GM19238 (cell line): ENCODE measurements around the gene LYPD8.
"Not testable (repeated sequence)": the region's sequence is repeated elsewhere in the genome, so short reads cannot be mapped to it uniquely, and the experiment has no call there.

ENCODE experiments used
- DNase-seq: peaks from one replicate; pipeline ENCODE4 v3.0.0; 2011; ENCODE audit warnings: low spot score; ENCODE audit not compliant: insufficient read length

LYPD8 gene, protein sequence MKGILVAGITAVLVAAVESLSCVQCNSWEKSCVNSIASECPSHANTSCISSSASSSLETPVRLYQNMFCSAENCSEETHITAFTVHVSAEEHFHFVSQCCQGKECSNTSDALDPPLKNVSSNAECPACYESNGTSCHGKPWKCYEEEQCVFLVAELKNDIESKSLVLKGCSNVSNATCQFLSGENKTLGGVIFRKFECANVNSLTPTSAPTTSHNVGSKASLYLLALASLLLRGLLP

DNA sequence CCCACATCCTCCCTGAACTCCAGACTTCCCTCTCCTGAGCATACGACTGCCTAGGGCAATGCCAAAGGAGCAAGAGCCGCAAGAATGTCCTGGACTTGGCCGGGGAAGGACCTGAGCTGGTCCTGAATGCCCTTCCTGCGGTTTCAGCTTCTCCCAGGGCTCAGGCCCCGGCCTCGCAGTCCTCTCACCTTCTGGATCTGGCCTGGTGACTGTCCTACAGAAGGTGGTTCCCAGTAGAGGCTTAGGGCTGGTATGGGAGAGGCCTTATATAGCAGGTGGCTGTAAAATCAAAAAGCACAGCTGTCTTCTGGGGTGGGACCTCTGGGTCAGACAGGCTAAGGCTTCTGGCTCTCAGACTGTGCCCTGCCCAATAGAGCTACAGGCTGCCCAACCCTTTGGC, at the start of gene LYPD8:
TSS of gene LYPD8 (minus strand) at position 243 of the 400 bp plus-strand sequence. CDS start 4,678 bp downstream, outside the sequence.
- DNase-seq, result no peak

DNA sequence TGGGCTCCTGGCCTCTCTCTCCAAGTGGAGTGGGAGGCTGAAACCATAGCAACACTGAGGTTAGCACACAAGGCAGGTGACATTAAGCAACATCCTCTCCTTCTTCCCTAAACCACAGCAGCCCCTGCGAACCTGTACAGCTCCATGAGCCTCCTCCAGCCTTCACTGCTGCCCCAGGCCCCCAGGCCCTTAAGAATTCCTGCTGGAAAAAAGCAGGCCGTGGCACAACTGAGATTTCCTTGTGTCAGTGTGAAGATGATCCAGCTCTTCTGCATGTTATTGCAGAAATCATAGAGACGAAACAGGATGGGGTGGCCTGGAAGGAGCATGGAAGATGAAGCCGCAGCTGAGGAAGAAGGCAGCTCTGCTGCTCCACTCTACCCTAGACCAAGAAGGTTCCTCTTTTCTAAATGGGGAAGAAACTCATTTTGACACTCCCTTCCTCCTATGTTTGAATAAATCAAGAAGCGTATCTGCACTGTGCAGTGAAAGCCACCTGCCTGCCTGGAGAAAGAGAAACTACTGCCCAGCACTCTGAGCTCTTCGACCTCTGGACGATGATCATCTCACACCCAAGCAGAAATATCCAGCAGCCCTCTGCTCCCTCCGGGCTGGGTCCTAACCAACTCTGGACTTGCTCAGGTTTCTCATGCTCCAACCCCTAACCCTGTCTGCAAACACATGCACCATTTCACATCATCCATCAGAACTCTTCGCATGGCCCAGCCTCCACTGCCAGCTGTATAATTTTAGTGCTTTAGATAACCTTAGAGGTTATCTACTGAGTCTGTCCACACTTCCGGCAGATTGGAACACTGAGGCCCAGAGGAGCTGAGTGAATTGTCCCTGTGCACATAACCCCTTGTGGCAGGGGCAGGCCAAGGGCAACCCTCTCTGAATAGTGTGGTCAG, 49.5 kb upstream of the LYPD8 start:
- peak; percentile 66 for DNase-seq

DNA sequence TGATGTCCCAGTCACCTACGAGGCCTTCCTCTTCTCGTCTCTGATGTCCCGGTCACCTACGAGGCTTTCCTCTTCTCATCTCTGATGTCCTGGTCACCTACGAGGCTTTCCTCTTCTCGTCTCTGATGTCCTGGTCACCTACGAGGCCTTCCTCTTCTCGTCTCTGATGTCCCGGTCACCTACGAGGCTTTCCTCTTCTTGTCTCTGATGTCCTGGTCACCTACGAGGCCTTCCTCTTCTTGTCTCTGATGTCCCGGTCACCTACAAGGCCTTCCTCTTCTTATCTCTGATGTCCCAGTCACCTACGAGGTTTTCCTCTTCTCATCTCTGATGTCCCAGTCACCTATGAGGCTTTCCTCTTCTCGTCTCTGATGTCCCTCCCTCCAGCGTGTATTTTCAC, 47.9 kb upstream of the LYPD8 start:
- not testable (repeated sequence) for DNase-seq

DNA sequence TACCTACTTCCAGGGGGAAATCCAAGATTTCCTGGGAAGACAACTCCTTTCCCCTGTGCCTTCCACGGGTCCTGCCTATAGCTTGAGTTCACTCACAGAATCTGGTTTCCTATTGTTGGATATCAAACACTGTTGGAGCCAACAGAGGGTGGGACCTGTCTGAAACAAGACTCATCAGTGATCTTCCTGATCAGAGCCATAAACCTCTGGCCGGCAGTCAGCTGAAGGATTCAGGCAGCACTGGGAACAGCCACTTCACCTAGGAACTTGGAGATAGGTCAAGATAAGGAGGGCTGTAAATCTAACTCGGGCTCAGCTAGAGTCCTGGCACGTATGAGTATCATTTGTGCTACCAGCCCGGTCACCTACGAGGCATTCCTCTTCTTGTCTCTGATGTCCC, 46.9 kb upstream of the LYPD8 start:
- DNase-seq, result no peak

DNA sequence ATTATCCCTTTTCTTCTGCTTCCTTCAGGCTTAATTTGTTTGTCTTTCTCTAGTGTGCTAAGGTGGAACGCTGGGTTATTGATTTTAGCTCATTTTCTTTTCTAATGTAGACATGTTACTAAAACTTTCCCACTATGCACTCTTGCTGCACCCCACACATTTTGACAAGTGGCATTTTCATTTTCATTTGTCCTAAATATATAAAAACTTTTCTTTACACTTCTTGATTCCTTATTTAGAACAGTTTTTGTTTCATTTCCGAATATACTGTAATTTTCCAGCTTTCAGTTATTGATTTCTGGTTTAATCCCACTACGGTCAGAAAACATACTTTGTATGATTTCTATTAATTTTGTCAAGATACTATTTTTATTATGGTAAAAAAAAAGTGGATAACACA, 44.9 kb upstream of the LYPD8 start:
- DNase-seq, result no peak

DNA sequence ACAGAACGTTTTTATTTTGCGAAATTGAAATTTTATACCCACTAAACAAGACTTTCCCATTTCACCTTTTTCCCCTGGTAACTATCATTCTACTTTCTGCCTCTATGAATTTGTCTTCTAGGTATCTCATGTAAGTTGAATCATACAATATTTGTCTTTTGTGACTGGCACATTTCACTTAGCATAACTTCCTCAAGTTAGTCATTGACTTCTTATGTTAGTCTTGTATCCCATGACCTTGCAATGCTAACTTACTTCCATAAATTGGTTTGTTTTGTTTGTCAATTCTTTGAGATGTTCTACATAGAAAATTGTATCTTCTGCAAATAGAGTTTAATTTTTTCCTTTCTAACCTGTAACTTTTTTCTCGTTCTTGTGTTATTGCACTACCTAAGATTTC, 43.2 kb upstream of the LYPD8 start:
- no peak for DNase-seq

DNA sequence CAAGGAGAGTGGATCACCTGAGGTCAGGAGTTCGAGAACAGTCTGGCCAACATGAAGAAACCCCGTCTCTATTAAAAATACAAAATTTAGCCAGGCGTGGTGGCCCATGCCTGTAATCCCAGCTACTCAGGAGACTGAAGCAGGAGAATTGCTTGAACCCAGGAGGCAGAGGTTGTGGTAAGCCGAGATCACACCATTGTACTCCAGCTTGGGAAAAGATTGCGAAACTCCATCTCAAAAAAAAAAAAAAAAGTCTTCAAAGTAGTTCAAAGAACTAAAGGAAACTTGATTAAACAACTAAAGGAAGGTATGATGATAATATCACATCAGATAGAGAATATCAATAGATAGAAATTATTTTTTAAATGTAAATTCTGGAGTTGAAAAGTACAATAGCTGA, 39.1 kb upstream of the LYPD8 start:
- not testable (repeated sequence) for DNase-seq

DNA sequence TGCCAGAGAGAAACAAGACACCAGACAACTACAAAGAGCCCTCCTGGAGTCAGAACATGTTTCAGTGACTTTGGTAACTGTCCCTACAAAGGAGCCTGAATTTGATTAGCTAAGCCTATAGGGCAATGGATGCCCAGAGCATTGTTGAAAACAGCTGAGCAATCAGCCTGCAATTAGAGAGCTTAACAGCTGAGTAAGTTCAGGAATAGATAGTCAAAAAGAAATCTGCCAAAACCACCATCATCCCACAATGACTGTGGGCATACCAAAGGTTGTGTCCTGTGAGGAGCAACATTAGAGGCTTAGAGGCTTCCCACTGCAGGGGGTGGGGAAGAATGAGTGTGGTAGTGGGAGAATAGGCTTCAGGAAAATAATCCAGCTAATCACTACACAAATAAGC, 38.0 kb upstream of the LYPD8 start:
- no peak for DNase-seq

DNA sequence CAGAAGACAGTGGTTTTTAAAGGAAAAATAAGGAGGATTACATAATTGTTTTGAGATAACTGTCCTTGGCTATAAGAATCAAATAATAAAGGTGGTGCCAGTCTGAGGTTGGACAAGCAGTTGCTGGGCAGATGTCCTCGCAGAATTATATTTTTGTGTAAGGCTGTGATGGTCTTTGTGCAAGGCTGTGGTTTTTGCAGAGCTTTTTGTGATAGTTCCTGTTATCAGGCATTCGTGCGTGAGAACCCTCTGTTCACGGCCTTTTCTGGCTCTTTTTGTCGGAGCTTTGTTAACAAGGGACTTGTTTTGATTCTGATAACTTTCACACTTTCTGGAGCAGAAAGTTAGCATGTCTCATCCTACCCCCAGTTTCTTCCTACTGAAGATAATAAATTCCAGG, 36.8 kb upstream of the LYPD8 start:
- DNase-seq, result no peak

DNA sequence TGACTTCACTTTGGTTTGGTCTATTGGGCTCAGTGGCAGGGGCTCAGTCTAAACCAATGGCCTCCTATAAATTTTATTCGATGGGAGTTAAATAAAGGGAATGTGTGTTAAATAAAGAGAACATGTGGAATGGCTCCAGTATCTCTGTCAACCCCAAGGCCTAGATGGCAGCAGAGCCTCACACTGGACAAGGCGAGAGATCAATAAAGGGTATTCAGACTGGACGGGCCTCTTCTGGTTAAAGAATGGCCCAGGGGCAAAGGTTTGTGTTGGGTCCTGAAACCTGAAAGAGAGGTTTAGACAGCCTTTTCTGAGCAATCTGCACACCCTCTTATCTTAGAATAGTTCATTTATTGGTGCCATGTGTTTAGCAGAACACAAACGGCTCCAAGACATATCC, 35.5 kb upstream of the LYPD8 start:
- DNase-seq, result no peak

DNA sequence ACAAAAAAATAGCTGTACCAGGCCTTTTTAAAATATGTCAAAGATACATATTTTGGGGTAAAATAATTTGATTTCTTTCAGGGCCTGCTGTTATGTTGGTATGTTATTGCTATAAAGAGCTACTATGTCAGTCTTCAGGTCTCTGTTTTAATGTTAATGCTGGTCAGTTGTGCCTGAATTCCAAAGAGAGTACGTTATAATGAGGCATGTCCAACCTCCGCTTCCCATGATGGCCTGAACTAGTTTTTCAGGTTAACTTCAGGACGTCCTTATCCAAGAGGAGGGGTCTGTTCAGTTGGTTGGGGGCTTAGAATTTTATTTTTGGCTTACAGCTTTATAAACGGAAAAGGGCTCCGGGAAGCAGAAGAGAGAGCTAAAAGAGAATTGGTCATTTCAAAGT, 34.9 kb upstream of the LYPD8 start:
- DNase-seq, result no peak

DNA sequence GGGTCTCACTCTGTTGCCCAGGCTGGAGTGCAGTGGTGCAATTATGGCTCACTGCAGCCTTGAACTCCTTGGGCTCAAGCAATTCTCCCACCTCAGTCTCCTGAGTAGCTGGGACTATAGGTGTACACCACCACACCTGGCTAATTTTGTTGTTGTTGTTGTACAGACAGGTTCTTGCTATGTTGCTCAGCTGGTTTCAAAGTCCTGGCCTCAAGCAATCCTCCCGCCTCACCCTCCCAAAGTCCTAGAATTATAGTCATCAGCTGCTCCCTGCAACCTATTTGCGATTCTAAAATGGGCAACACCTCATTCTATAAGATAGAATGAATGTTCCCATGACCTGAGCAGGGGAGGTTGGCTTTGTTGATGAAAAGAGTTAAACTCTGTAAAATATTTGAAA, 33.8 kb upstream of the LYPD8 start:
- not testable (repeated sequence) for DNase-seq

DNA sequence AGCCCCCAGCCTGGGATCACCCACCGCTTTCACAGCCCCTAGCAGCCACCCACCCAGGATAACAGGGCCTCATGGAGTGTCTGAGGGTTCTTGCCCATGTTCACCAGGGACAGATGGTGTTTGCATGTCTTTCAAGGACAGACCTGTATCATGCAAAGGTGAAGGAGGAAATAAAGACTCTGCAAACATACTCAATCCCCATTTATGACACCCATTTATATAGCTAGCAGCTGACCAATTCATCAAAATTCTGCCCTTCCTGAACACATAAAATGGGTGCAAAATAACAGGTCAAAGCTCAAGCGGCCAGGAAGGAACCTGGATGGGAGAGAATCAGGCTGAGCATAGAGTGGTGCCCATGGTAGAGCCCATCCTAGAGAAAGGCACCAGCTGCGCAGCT, 32.8 kb upstream of the LYPD8 start:
- DNase-seq, result no peak

DNA sequence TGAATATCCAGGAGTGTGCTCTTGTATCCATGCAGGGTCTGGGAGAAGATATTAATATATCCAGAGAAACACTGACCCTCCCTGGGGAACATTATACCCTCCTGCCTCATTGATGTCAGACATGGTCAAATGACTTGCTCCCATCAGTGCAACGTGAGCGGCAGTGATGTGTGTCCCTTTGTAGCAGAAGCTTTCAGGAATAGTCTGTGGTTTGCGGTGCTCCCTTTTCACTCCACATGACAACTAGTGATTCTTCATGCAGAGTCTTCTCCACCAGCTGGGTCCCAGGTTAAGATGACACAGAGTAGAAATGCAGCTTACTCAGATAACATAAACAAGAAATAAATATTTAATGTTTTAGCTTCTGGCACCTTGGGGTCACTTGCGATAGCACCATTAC, 31.9 kb upstream of the LYPD8 start:
- DNase-seq, result no peak

DNA sequence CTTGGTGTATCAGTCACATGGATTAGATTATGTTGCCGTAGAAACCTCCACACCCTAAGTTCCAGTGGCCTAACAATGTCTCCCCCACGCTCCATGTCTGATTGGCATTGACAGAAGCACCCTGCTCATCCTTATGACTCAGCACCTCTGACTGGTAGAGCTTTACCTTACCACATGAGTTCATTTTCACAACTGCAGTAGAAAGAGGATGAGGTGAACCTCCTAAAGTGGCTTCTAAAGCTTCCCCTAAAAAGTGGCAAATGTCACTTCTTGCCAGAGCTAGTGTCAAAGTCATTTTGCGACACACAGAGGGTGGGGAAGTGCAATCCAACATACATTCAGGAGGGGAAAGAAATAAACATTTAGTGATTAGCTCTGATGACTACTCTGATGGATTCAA, 30.6 kb upstream of the LYPD8 start:
- DNase-seq, result no peak

DNA sequence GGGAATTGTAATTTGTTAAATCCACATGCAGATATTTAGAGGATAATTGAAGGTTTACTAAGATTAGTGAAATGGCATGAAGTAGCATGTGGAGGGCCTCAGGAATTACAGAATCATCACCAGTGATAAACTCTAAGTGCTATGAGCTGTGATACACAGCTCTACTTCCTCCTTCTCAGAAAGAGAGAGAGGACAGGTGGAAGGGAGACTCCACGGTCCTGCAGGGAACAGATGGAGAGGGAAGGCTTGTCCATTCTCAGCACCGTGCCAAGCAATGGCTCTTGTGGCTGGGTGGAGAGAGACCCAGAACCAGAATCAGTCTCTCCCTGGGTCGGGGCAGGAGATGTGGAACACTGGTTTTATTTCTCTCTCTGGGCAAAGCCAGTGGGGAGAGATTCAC, 27.8 kb upstream of the LYPD8 start:
- no peak for DNase-seq

DNA sequence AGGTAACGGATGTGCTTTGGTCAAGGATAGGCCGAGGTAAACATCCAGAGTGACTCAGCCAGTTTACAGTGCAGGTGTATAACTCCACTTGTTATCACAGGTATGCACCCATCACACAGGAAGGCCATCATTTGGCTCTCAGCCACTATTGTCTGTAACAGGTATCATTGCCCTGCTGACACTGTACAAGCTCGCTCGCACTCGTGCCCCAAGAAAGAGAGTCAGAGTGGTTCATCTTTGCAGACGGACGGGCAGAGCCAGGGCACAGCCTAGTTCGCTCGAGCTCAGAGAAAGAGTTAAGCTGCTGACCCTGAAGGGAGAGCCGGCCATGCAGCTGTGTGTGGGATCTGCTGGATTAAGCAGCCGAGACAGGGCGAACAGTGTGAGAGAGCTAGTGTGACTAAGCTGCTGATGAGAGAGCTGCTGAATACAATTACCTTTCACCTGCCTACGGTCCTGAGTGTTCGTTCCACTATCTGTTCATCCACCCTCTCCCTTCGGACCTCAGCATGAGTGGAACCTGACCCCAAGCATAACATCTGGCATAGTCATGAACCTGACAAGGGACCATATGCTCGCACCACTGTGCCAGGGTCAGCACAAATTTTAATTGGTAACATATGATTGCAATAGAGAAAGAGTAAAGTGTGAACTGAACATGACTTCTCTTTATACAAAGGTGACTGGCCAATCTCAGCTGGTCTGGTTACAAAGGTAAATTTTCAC, 27.0 kb upstream of the LYPD8 start:
- no peak for DNase-seq

DNA sequence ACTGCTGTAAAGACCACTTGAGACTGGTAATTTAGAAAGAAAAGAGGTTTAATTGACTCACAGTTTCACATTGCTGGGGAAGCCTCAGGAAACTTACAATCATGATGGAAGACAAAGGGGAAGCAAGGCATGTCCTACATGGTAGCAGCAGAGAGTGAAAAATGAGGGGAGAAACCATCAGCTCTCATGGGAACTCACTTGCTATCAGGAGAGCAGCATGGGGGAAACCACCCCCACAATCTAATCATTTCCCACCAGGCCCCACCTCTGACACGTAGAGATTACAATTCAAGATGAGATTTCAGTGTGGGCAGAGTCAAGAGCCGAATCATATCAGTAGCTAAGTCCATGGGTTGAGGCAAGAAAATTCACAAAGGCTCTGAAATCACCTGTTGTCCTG, 23.8 kb upstream of the LYPD8 start:
- no peak for DNase-seq

DNA sequence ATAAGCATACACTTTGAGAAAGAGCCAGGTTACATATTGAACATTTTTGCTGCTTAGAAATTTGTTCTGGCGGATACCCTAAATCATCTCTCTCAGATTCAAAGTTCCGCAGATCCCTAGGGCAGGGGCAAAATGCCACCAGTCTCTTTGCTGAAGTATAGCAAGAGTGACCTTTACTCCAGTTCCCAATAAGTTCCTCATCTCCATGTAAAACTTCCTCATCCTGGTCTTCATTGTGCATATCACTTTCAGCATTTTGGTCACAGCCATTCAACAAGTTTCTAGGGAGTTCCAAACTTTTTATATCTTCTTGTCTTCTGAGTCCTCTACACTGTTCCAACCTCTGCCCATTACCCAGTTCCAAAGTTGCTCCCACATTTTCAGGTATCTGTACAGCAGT, 23.3 kb upstream of the LYPD8 start:
- no peak for DNase-seq

DNA sequence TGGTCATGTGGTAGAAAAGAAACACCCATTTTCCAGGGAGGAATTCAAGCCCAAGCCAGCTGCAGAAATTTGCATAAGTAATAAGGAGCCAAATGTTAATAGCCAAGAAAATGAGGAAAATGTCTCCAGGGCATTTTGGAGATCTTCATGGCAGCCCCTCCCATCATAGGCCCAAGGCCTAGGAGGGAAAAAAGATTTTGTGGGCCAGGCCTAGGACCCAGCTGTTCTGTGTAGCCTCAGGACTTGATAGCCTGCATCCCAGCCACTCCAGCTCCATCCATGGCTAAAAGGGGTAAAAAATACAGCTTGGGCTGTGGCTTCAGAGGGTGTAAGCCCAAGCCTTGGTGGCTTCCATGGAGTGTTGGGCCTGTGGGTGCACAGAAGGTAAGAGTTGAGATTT, 21.4 kb upstream of the LYPD8 start:
- no peak for DNase-seq

DNA sequence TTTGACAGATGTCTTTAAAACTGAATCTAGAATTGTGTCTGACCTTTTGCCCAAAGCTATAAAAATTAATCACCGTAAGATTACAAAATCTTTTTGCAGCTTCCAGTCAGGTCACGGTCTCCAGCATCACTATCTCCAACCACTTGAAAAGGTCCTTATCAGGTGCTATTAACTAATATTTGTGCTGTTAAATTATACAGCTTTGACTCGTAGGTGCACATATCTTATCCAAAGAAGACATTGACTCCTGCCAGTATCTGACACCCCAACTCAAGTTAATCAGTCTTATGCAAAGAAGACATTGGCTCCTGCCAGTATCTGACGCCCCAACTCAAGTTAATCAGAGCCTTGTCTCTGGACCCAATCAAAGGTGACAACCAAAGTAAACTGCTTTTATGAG, 19.9 kb upstream of the LYPD8 start:
- DNase-seq, result no peak

DNA sequence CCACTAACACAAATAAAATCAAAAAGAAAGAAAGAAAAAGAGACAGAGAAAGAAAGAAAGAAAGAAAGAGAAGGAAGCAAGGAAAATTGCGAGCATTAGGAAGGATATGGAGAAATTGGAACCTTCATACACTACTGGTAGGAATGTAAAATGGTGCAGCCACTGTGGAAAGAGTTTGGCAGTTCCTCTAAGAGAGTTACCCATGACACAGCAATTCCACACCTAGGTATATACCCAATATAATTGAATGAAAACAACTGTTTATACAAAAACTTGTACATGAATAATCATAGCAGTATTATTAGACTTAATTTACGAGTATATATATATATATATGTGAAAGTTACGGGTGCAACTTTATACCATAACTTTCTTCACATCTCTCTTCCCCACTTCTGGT, 4.1 kb upstream of the LYPD8 start:
- DNase-seq, result no peak
